HFFc6 (cell line): ENCODE results near the gene ATP4A. TPM values are rescaled to one million over a fixed set of nuclear protein-coding genes. Genes with fewer than 3 reads are reported as not detected.

Experiments
- DNase-seq: peaks from one replicate; pipeline ENCODE4 v3.0.0-alpha.2; 2018
- H3K27ac Mint-ChIP-seq: 2 replicates; pipeline ENCODE4 v1.8.0; 2020; ENCODE audit warnings: mild to moderate bottlenecking, mixed read lengths
- H3K27me3 Mint-ChIP-seq: 2 replicates; pipeline ENCODE4 v1.8.0; 2021; ENCODE audit warnings: mild to moderate bottlenecking, moderate library complexity, mixed read lengths; ENCODE audit not compliant: insufficient read depth
- H3K36me3 Mint-ChIP-seq: 2 replicates; pipeline ENCODE4 v1.8.0; 2021; ENCODE audit warnings: low read depth, mixed read lengths
- H3K4me1 Mint-ChIP-seq: 2 replicates; pipeline ENCODE4 v1.8.0; 2020; ENCODE audit warnings: low read depth, mixed read lengths
- H3K4me3 Mint-ChIP-seq: 2 replicates; pipeline ENCODE4 v1.8.0; 2020; ENCODE audit warnings: mild to moderate bottlenecking, moderate library complexity, mixed read lengths
- H3K9me3 Mint-ChIP-seq: 2 replicates; pipeline ENCODE4 v1.8.0; 2020; ENCODE audit warnings: mild to moderate bottlenecking, mixed read lengths
- total RNA-seq, 6 experiments: library from RNA; stranded (reverse); fragmentation: NEBNext Ultra II Directional; extraction: Animal tissue kit (Norgen Biotek cat#: 25700); gene quantifications; 2 replicates in 1 of 6; 3 replicates in 5 of 6; pipeline ENCODE4 v1.2.3, GENCODE V29; 2021
- TF ChIP-seq, protein P1 (sequence below): fragments of 200-600 bp; sonication (generic); IDR thresholded peaks from 2 replicates; pipeline ENCODE4 v1.5.0; 2021; ENCODE audit warnings: antibody characterized with exemption, mild to moderate bottlenecking

Gene ATP4A
- total RNA-seq, 6 experiments from 2014 or later, result not detected

DNA sequence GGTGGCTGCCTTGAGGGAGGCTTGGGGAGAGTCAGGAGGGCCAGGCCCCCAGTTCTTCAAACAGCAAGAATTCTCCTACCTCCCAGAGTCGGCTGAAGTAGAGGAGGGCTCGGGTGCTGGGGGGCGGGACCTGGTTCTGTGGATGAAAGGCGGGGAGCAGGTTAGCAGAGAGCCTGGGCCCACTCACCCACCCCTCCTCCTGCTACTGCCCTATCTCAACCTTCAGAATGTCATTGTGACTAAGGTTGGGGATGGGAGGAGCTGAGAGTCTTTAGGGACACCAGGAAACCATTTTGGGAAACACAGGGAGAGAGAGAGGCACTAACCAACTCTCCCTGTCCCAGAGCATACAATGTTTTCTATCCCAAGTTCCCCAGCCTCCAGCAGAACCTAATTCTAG lies 60.7 kb downstream of the ATP4A start:
- no peak for DNase-seq
- no peak overlapping the region for H3K4me3 Mint-ChIP-seq
- peaks cover 71% of the 10 kb centered on the region for H3K27me3 Mint-ChIP-seq
- no peaks in the 10 kb centered on the region for H3K36me3 Mint-ChIP-seq
- TF ChIP-seq, protein P1, sequence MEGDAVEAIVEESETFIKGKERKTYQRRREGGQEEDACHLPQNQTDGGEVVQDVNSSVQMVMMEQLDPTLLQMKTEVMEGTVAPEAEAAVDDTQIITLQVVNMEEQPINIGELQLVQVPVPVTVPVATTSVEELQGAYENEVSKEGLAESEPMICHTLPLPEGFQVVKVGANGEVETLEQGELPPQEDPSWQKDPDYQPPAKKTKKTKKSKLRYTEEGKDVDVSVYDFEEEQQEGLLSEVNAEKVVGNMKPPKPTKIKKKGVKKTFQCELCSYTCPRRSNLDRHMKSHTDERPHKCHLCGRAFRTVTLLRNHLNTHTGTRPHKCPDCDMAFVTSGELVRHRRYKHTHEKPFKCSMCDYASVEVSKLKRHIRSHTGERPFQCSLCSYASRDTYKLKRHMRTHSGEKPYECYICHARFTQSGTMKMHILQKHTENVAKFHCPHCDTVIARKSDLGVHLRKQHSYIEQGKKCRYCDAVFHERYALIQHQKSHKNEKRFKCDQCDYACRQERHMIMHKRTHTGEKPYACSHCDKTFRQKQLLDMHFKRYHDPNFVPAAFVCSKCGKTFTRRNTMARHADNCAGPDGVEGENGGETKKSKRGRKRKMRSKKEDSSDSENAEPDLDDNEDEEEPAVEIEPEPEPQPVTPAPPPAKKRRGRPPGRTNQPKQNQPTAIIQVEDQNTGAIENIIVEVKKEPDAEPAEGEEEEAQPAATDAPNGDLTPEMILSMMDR, result no peak
- no peak overlapping the region for H3K27ac Mint-ChIP-seq
- no peaks in the 10 kb centered on the region for H3K9me3 Mint-ChIP-seq
- no peaks in the 10 kb centered on the region for H3K4me1 Mint-ChIP-seq

DNA sequence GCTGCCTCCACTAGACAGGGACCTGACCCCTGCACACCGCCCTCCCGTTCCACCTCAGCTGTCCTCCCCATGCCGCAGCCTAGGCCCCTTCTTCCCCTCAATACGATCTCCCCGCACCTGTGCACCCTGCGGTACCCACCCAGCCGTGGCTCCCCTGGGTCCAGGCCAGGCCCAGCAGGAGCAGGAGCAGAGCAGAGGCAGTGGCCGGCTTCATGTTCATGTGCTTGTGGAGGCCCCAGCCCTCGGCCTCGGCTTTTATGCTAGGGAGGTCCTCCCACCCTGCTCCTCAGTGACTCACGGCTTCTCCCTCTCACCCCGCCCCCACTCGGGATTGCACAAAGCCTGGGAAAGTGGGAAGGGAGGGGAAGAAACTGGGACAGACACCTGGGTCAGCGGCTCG lies 61.8 kb downstream of the ATP4A start:
- no peaks in the 10 kb centered on the region for H3K36me3 Mint-ChIP-seq

DNA sequence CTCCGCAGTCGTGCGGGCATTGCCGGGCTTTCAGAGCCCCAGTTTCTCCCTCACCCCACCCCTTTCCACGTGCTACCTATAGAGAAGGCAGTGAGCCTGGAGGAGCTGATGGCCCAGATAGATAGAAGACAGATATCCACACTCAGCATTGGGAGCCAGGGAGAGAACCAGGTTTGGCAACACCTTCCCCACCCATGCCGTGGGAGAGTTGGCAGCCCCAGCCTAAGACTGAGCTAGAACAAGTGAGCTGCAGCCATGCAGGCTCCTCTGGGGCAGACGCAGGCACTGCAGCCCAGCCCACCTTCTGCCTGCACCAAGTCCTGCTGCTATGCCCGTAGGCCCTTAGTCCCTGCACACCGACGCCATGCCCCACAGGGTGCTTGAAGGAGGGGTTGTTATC lies 62.8 kb downstream of the ATP4A start:
- no peak overlapping the region for H3K4me3 Mint-ChIP-seq
- no peak for DNase-seq
- no peaks in the 10 kb centered on the region for H3K4me1 Mint-ChIP-seq
- no peaks in the 10 kb centered on the region for H3K36me3 Mint-ChIP-seq
- H3K9me3 Mint-ChIP-seq, result no peaks in the 10 kb centered on the region
- peaks cover 52% of the 10 kb centered on the region for H3K27me3 Mint-ChIP-seq
- TF ChIP-seq, protein P1, result no peak
- H3K27ac Mint-ChIP-seq, result no peak overlapping the region

More for the DNA sequence above, 61.8 kb downstream of the ATP4A start:
- Mint-ChIP-seq H3K27ac (no peak overlapping the region), H3K9me3 (no peaks in the 10 kb centered on the region), H3K27me3 (peaks cover 61% of the 10 kb centered on the region), H3K4me3 (no peak overlapping the region), H3K4me1 (no peaks in the 10 kb centered on the region)
- TF ChIP-seq, protein P1, result no peak
- DNase-seq, result no peak

Other genes starting within 250 kb of the ATP4A start
- under 1 TPM in 4 of 6 experiments, not detected in 2; 0.24 to 0.59 (median 0.57) TPM for gene CD22, start 234.5 kb downstream of the ATP4A start, total RNA-seq
- gene FFAR1, start 215.8 kb downstream of the ATP4A start, total RNA-seq, result not detected
- not detected for gene FFAR3, start 205.2 kb downstream of the ATP4A start, total RNA-seq
- not detected for gene GPR42, start 192.6 kb downstream of the ATP4A start, total RNA-seq
- gene FFAR2, start 115.4 kb downstream of the ATP4A start, total RNA-seq, result not detected
- gene KRTDAP, start 73.2 kb downstream of the ATP4A start, total RNA-seq, result not detected
- under 1 TPM in 3 of 6 experiments, not detected in 3; 0.27 to 0.75 (median 0.73) TPM for gene DMKN, start 50.0 kb downstream of the ATP4A start, total RNA-seq
- gene SBSN, start 35.3 kb downstream of the ATP4A start, total RNA-seq, result 1 to 10 TPM; 1.6 to 3.3 (median 2.0) TPM
- not detected for gene GAPDHS, start 30.2 kb downstream of the ATP4A start, total RNA-seq
- 100 to 1,000 TPM; 104 to 130 (median 115) TPM for gene TMEM147, start 18.0 kb downstream of the ATP4A start, total RNA-seq
- not detected for gene PMIS2, start 22.5 kb upstream of the ATP4A start, total RNA-seq
- gene HAUS5, start 49.1 kb upstream of the ATP4A start, total RNA-seq, result 10 to 100 TPM in 5 of 6 experiments, 1 to 10 TPM in 1; 6.6 to 13.9 (median 12.2) TPM
- gene RBM42, start 65.4 kb upstream of the ATP4A start, total RNA-seq, result 100 to 1,000 TPM; 110 to 129 (median 120) TPM
- gene ETV2, start 78.1 kb upstream of the ATP4A start, total RNA-seq, result 1 to 10 TPM in 5 of 6 experiments, under 1 TPM in 1; 0.71 to 2.2 (median 1.4) TPM
- gene COX6B1, start 84.7 kb upstream of the ATP4A start, total RNA-seq, result 100 to 1,000 TPM; 375 to 463 (median 413) TPM
- gene UPK1A, start 102.9 kb upstream of the ATP4A start, total RNA-seq, result under 1 TPM in 1 of 6 experiments, not detected in 5; 0.18 TPM
- not detected for gene ZBTB32, start 140.9 kb upstream of the ATP4A start, total RNA-seq
- gene KMT2B, start 154.3 kb upstream of the ATP4A start, total RNA-seq, result 10 to 100 TPM; 20.1 to 24.4 (median 21.7) TPM
- 1 to 10 TPM in 4 of 6 experiments, under 1 TPM in 2; 0.76 to 2.8 (median 1.4) TPM for gene IGFLR1, start 178.8 kb upstream of the ATP4A start, total RNA-seq
- 10 to 100 TPM; 18.0 to 20.8 (median 18.7) TPM for gene U2AF1L4, start 181.8 kb upstream of the ATP4A start, total RNA-seq
- 10 to 100 TPM; 68.2 to 86.6 (median 74.9) TPM for gene PSENEN, start 182.0 kb upstream of the ATP4A start, total RNA-seq
- gene LIN37, start 184.9 kb upstream of the ATP4A start, total RNA-seq, result 1 to 10 TPM; 6.0 to 9.9 (median 8.7) TPM
- 100 to 1,000 TPM in 1 of 6 experiments, 10 to 100 TPM in 5; 37.0 to 122 (median 43.9) TPM for gene HSPB6, start 193.4 kb upstream of the ATP4A start, total RNA-seq
- 10 to 100 TPM; 26.4 to 30.0 (median 29.0) TPM for gene PROSER3, start 194.5 kb upstream of the ATP4A start, total RNA-seq
- gene ARHGAP33, start 211.9 kb upstream of the ATP4A start, total RNA-seq, result 10 to 100 TPM in 1 of 6 experiments, 1 to 10 TPM in 5; 5.4 to 11.0 (median 8.8) TPM
- gene PRODH2, start 249.2 kb upstream of the ATP4A start, total RNA-seq, result not detected